H1 (cell line): ENCODE results near the gene NUTM2A. TPM values are rescaled to one million over a fixed set of nuclear protein-coding genes. Genes with fewer than 3 reads are reported as not detected.
"Not testable (repeated sequence)": the region's sequence is repeated elsewhere in the genome, so short reads cannot be mapped to it uniquely, and the experiment has no call there.

Experiments used
- CTCF ChIA-PET: fragments of 300-600 bp; sonication (Branson Sonifier 250); formaldehyde crosslinking; loops from one replicate; lab custom pipeline; 2021; ENCODE audit not compliant: partially characterized antibody; lab: Charles Lee
- POLR2A ChIA-PET: fragments of 300-600 bp; sonication (Branson Sonifier 250); formaldehyde crosslinking; loops from one replicate; lab custom pipeline; 2021; ENCODE audit warnings: inconsistent platforms; ENCODE audit not compliant: partially characterized antibody; lab: Charles Lee
- DNase-seq, 2 experiments: peaks; one replicate each; pipeline versions ENCODE4 v3.0.0 to v3.0.0-alpha.2; 2010 to 2022; ENCODE audit warnings: low spot score in 2 of 2, low read depth in 1 of 2, mixed read lengths in 1 of 2
- FAIRE-seq: peaks from 2 replicates; lab custom pipeline; 2011; peaks lifted over from hg19 to GRCh38; lab: Jason Lieb, UNC
- H2AFZ ChIP-seq: 2 replicates; pipeline ENCODE4 v1.8.1; 2012; ENCODE audit warnings: low read length, inconsistent platforms
- H2AK5ac ChIP-seq: 2 replicates; pipeline ENCODE4 v1.6.1; 2013; ENCODE audit warnings: low read depth, low read length
- H2BK120ac ChIP-seq: replicated peaks from 2 replicates; pipeline ENCODE3; 2013; ENCODE audit warnings: low read depth, low read length, inconsistent platforms
- H2BK12ac ChIP-seq: 2 replicates; pipeline ENCODE4 v1.6.1; 2013; ENCODE audit warnings: low read depth, low read length
- H2BK15ac ChIP-seq: 2 replicates; pipeline ENCODE4 v1.6.1; 2013; ENCODE audit warnings: low read length
- H2BK20ac ChIP-seq: 2 replicates; pipeline ENCODE4 v1.6.1; 2013; ENCODE audit warnings: low read length
- H2BK5ac ChIP-seq: 2 replicates; pipeline ENCODE4 v1.6.1; 2013; ENCODE audit warnings: low read depth, low read length
- H3K14ac ChIP-seq: 2 replicates; pipeline ENCODE4 v1.6.1; 2013; ENCODE audit warnings: inconsistent platforms; ENCODE audit not compliant: insufficient read length
- H3K18ac ChIP-seq: 2 replicates; pipeline ENCODE4 v1.6.1; 2013; ENCODE audit warnings: low read length; ENCODE audit errors: extremely low read depth
- H3K23ac ChIP-seq: 2 replicates; pipeline ENCODE4 v1.6.1; 2013; ENCODE audit warnings: inconsistent platforms; ENCODE audit not compliant: insufficient read length
- H3K23me2 ChIP-seq: 2 replicates; pipeline ENCODE4 v1.6.1; 2013; ENCODE audit warnings: low read depth, low read length
- H3K27ac ChIP-seq: 2 replicates; pipeline ENCODE4 v1.6.1; 2011; ENCODE audit warnings: low read depth, low read length, inconsistent platforms
- H3K27me3 ChIP-seq, 4 experiments: replicated peaks in 1 of 4; 1 replicate in 1 of 4; 2 replicates in 3 of 4; pipeline versions ENCODE4 v1.6.1 to v1.8.1; 2011 to 2013; ENCODE audit warnings: low read length in 3 of 4, mild to moderate bottlenecking in 3 of 4, inconsistent platforms in 2 of 4, mixed read lengths in 2 of 4, moderate library complexity in 1 of 4; ENCODE audit not compliant: control insufficient read depth in 3 of 4, insufficient read depth in 3 of 4; ENCODE audit errors: extremely low read depth in 1 of 4
- H3K36me3 ChIP-seq, 4 experiments: 2 replicates each; pipeline versions ENCODE4 v1.6.1 to v1.8.1; 2011 to 2013; ENCODE audit warnings: mild to moderate bottlenecking in 4 of 4, low read length in 3 of 4, moderate library complexity in 2 of 4, control low read depth in 1 of 4, inconsistent platforms in 1 of 4; ENCODE audit not compliant: insufficient read depth in 4 of 4, control insufficient read depth in 2 of 4
- H3K4ac ChIP-seq: replicated peaks from 2 replicates; pipeline ENCODE3; 2013; ENCODE audit warnings: low read length, low read depth, mixed read lengths, inconsistent platforms; ENCODE audit not compliant: insufficient read length
- H3K4me1 ChIP-seq, 4 experiments: replicated peaks in 1 of 4; 1 replicate in 1 of 4; 2 replicates in 3 of 4; pipeline versions ENCODE4 v1.6.1 to v1.8.1; 2011 to 2013; ENCODE audit warnings: low read length in 3 of 4, inconsistent platforms in 2 of 4, mixed read lengths in 1 of 4; ENCODE audit not compliant: insufficient read depth in 4 of 4, control insufficient read depth in 3 of 4
- H3K4me2 ChIP-seq, 2 experiments: 2 replicates each; pipeline versions ENCODE4 v1.6.1 to v1.8.1; 2011 to 2013; ENCODE audit warnings: low read depth in 2 of 2, low read length in 2 of 2, control low read depth in 1 of 2, inconsistent platforms in 1 of 2, mild to moderate bottlenecking in 1 of 2; ENCODE audit not compliant: insufficient read depth in 1 of 2
- H3K4me3 ChIP-seq, 4 experiments: fragments of 200-600, 300-600 bp in 1 of 4; sonication (generic), shearing (Covaris generic), sonication (Bioruptor Twin) in 1 of 4; 2 replicates each; pipeline versions ENCODE4 v1.5.1 to v1.8.1; 2011 to 2016; ENCODE audit warnings: low read length in 4 of 4, low read depth in 3 of 4, control low read depth in 2 of 4, inconsistent platforms in 2 of 4, mild to moderate bottlenecking in 2 of 4, mixed read lengths in 1 of 4, moderate library complexity in 1 of 4; ENCODE audit not compliant: insufficient read depth in 2 of 4; ENCODE audit errors: extremely low read depth in 1 of 4
- H3K56ac ChIP-seq: replicated peaks from 2 replicates; pipeline ENCODE3; 2013; ENCODE audit warnings: low read depth, mild to moderate bottlenecking, mixed read lengths, low read length, inconsistent platforms; ENCODE audit not compliant: insufficient read length
- H3K79me1 ChIP-seq: 2 replicates; pipeline ENCODE4 v1.6.1; 2013; ENCODE audit warnings: low read depth, low read length, control low read depth
- H3K79me2 ChIP-seq, 2 experiments: 2 replicates each; pipeline versions ENCODE4 v1.6.1 to v1.8.1; 2012 to 2013; ENCODE audit warnings: low read length in 2 of 2, mild to moderate bottlenecking in 2 of 2, inconsistent platforms in 1 of 2; ENCODE audit not compliant: insufficient read depth in 2 of 2, control insufficient read depth in 1 of 2
- H3K9ac ChIP-seq, 4 experiments: replicated peaks in 1 of 4; 1 replicate in 1 of 4; 2 replicates in 3 of 4; pipeline versions ENCODE4 v1.6.1 to v1.8.1; 2011 to 2013; ENCODE audit warnings: low read depth in 3 of 4, low read length in 3 of 4, control low read depth in 2 of 4, mild to moderate bottlenecking in 2 of 4, moderate library complexity in 2 of 4, inconsistent platforms in 1 of 4; ENCODE audit errors: extremely low read depth in 1 of 4
- H3K9me3 ChIP-seq, 2 experiments: 2 replicates each; pipeline versions ENCODE4 v1.6.1 to v1.8.1; 2012 to 2013; ENCODE audit warnings: mild to moderate bottlenecking in 2 of 2, moderate library complexity in 2 of 2, control low read depth in 1 of 2, inconsistent platforms in 1 of 2, low read depth in 1 of 2, low read length in 1 of 2, mixed read lengths in 1 of 2; ENCODE audit not compliant: insufficient read depth in 2 of 2
- H4K20me1 ChIP-seq, 2 experiments: replicated peaks in 1 of 2; 2 replicates each; pipeline versions ENCODE3 to v1.8.1; 2011 to 2013; ENCODE audit warnings: inconsistent platforms in 2 of 2, low read length in 2 of 2, mild to moderate bottlenecking in 1 of 2; ENCODE audit not compliant: insufficient read depth in 2 of 2, control insufficient read depth in 1 of 2
- H4K5ac ChIP-seq: 2 replicates; pipeline ENCODE4 v1.6.1; 2013; ENCODE audit warnings: low read length, low read depth, mixed read lengths, inconsistent platforms; ENCODE audit not compliant: insufficient read length
- H4K8ac ChIP-seq: 2 replicates; pipeline ENCODE4 v1.8.0; 2013; ENCODE audit warnings: mild to moderate bottlenecking, moderate library complexity, low read length, inconsistent platforms; ENCODE audit not compliant: insufficient read depth; ENCODE audit errors: extremely low read depth
- H4K91ac ChIP-seq: replicated peaks from 2 replicates; pipeline ENCODE3; 2013; ENCODE audit warnings: low read length, mixed read lengths, inconsistent platforms; ENCODE audit not compliant: insufficient read length
- WGBS, 2 experiments: shearing (Covaris generic) in 1 of 2; methylation state at CpG; one replicate each; pipeline versions ENCODE4 v1.1.6 to v1.1.7; 2013 to 2015; ENCODE audit warnings: low lambda C conversion rate in 2 of 2, mixed read lengths in 2 of 2, inconsistent platforms in 1 of 2, low coverage in 1 of 2, missing lambda C conversion rate in 1 of 2; ENCODE audit not compliant: insufficient replicate concordance in 2 of 2, insufficient coverage in 1 of 2, insufficient read length in 1 of 2; ENCODE audit errors: extremely low coverage in 1 of 2, missing lambda C conversion rate in 1 of 2; 5-methylcytosine and 5-hydroxymethylcytosine counted together
- long read RNA-seq, 2 experiments: library from RNA in 1 of 2; library from capped mRNA in 1 of 2; stranded (forward); transcript quantifications; one replicate each; pipeline ENCODE4 v2.0.0, GENCODE V29; 2021; ENCODE audit warnings: inconsistent platforms in 1 of 2
- polyA minus RNA-seq, 3 experiments: library from RNA; depleted of rRNA, polyadenylated mRNA; stranded (reverse); fragments of >200 nt; gene quantifications; 1 replicate in 2 of 3; 2 replicates in 1 of 3; pipeline ENCODE4 v1.2.3, GENCODE V29; 2011
- polyA plus RNA-seq, 7 experiments: library from polyadenylated mRNA; depleted of rRNA in 3 of 7; stranded (reverse) in 5 of 7; unstranded in 2 of 7; fragments of >200 nt in 5 of 7; fragments of 200-250 nt in 2 of 7; gene quantifications; 1 replicate in 5 of 7; 2 replicates in 1 of 7; 4 replicates in 1 of 7; pipeline versions ENCODE4 v1.2.1 to v1.2.3, GENCODE V29; 2011 to 2013; ENCODE audit warnings: missing spikeins in 2 of 7, mixed read lengths in 2 of 7
- total RNA-seq: library from RNA; stranded (reverse); fragmentation: NEBNext Ultra II Directional; extraction: Animal tissue kit (Norgen Biotek cat#: 25700); gene quantifications from 2 replicates; pipeline ENCODE4 v1.2.1, GENCODE V29; 2021

Gene NUTM2A
- total RNA-seq (0.41 and 0.59 TPM in 2 replicates), polyA plus RNA-seq (2011; rRNA removed) (0.51 and 0.66 TPM in 2 replicates), polyA minus RNA-seq (2011; rRNA and poly(A)+ RNA removed) (0.06 TPM in 1 of 2 replicates, not detected in the other)
- polyA plus RNA-seq (2011; cell fraction: cytosol; rRNA removed): 0.41 TPM
- polyA plus RNA-seq (2011; cell fraction: nucleus; rRNA removed): 1.2 TPM
- 0.24 to 0.50 TPM (median 0.35 TPM) in 4 replicates for polyA plus RNA-seq (2012, experiment 1 of 2)
- polyA plus RNA-seq (2012, experiment 2 of 2): 0.29 TPM
- 0.20 TPM for polyA plus RNA-seq (2013, experiment 1 of 2)
- polyA plus RNA-seq (2013, experiment 2 of 2): 0.24 TPM
- polyA minus RNA-seq (2011; cell fraction: cytosol; rRNA and poly(A)+ RNA removed): not detected
- 0.50 TPM for polyA minus RNA-seq (2011; cell fraction: nucleus; rRNA and poly(A)+ RNA removed)
- long read RNA-seq, experiment 1: 0 reads
- long read RNA-seq, experiment 2: 0 reads

GRCh38 chr10:87225148-87225547, at the start of gene NUTM2A:
Gene NUTM2A (plus strand): TSS chr10:87225448. CDS start chr10:87225831, 383 bp downstream.
- H2BK20ac ChIP-seq, DNase-seq, H3K23me2 ChIP-seq, H3K4me1 ChIP-seq, H3K56ac ChIP-seq, H2BK5ac ChIP-seq, H4K91ac ChIP-seq, H3K18ac ChIP-seq, H3K23ac ChIP-seq, H3K79me2 ChIP-seq, POLR2A ChIA-PET, H2BK12ac ChIP-seq, H2BK120ac ChIP-seq, H4K20me1 ChIP-seq, H3K4me3 ChIP-seq, H4K8ac ChIP-seq, H3K36me3 ChIP-seq, H3K4ac ChIP-seq, H2AK5ac ChIP-seq, CTCF ChIA-PET, H2AFZ ChIP-seq, H3K9me3 ChIP-seq, H3K9ac ChIP-seq, H4K5ac ChIP-seq, H3K27ac ChIP-seq, FAIRE-seq, H3K79me1 ChIP-seq, H2BK15ac ChIP-seq, H3K14ac ChIP-seq, H3K4me2 ChIP-seq, H3K27me3 ChIP-seq: not testable (repeated sequence)
- WGBS, 2 experiments: no CpG with 5 or more reads among the region's 3 CpGs

- H2BK120ac ChIP-seq, H3K18ac ChIP-seq, H3K79me1 ChIP-seq, H4K20me1 ChIP-seq, H3K4me2 ChIP-seq, H3K4ac ChIP-seq, H3K27me3 ChIP-seq, H3K56ac ChIP-seq, H2AK5ac ChIP-seq, H4K8ac ChIP-seq, H2BK12ac ChIP-seq, H3K4me1 ChIP-seq, H2BK20ac ChIP-seq, H3K9me3 ChIP-seq, H3K23ac ChIP-seq, CTCF ChIA-PET, H3K36me3 ChIP-seq, H2AFZ ChIP-seq, DNase-seq, POLR2A ChIA-PET, H4K91ac ChIP-seq, FAIRE-seq, H4K5ac ChIP-seq, H2BK5ac ChIP-seq, H3K79me2 ChIP-seq, H3K27ac ChIP-seq, H3K9ac ChIP-seq, H3K4me3 ChIP-seq, H3K23me2 ChIP-seq, H3K14ac ChIP-seq, H2BK15ac ChIP-seq: not testable (repeated sequence)
- 93% methylated on average over 3 of the region's 3 CpGs; no CpG with 5 or more reads in 1 of the 2 experiments for WGBS, 2 experiments
Observed at GRCh38 chr10:87177587-87177986, 47.7 kb upstream of the NUTM2A start.
